ENCODE results near the gene NF1.
"Not testable (repeated sequence)": the region's sequence is repeated elsewhere in the genome, so short reads cannot be mapped to it uniquely, and the experiment has no call there.

The NF1 gene

GRCh38 chr17:31321481-31321880 lies 226.7 kb downstream of the NF1 start, which contains the start of gene EVI2A:
Gene EVI2A (minus strand): TSS chr17:31321622. CDS start chr17:31319013, 2,609 bp downstream.
- in situ Hi-C loops (cut with HindIII; ENCODE audit: low sequenced_read_pairs) = no loop called here

GRCh38 chr17:31321966-31322365 lies 227.2 kb downstream of the NF1 start:
- in situ Hi-C loops (cut with HindIII; ENCODE audit: low sequenced_read_pairs) = no loop called here

GRCh38 chr17:31323551-31323950 lies 228.8 kb downstream of the NF1 start:
- in situ Hi-C loops (cut with HindIII; ENCODE audit: low sequenced_read_pairs) = no loop called here

- in situ Hi-C loops (cut with HindIII; ENCODE audit: low sequenced_read_pairs) = no loop called here
Measured at GRCh38 chr17:31327534-31328159, 232.9 kb downstream of the NF1 start.

GRCh38 chr17:31328160-31328535 lies 233.4 kb downstream of the NF1 start:
- in situ Hi-C loops (cut with HindIII; ENCODE audit: low sequenced_read_pairs) = no loop called here

GRCh38 chr17:31329221-31329620 lies 234.4 kb downstream of the NF1 start:
- in situ Hi-C loops (cut with HindIII; ENCODE audit: low sequenced_read_pairs) = no loop called here

GRCh38 chr17:31339906-31340661 lies 245.3 kb downstream of the NF1 start:
- in situ Hi-C loops (cut with HindIII; ENCODE audit: low sequenced_read_pairs) = no loop called here

GRCh38 chr17:31345191-31345747 lies 250.5 kb downstream of the NF1 start:
- in situ Hi-C loops (cut with HindIII; ENCODE audit: low sequenced_read_pairs) = not testable (repeated sequence)

- in situ Hi-C loops (cut with HindIII; ENCODE audit: low sequenced_read_pairs) = no loop called here
Measured at GRCh38 chr17:31349454-31349853, 254.7 kb downstream of the NF1 start.

GRCh38 chr17:31355935-31356334 lies 261.2 kb downstream of the NF1 start:
- in situ Hi-C loops (cut with HindIII; ENCODE audit: low sequenced_read_pairs) = no loop called here

- in situ Hi-C loops (cut with HindIII; ENCODE audit: low sequenced_read_pairs) = no loop called here
Measured at GRCh38 chr17:31357091-31357490, 262.3 kb downstream of the NF1 start.

- in situ Hi-C loops (cut with HindIII; ENCODE audit: low sequenced_read_pairs) = no loop called here
Measured at GRCh38 chr17:31357839-31358394, 263.1 kb downstream of the NF1 start.

- in situ Hi-C loops (cut with HindIII; ENCODE audit: low sequenced_read_pairs) = no loop called here
Measured at GRCh38 chr17:31364012-31364411, 269.2 kb downstream of the NF1 start.

- in situ Hi-C loops (cut with HindIII; ENCODE audit: low sequenced_read_pairs) = no loop called here
Measured at GRCh38 chr17:31366088-31366487, 271.3 kb downstream of the NF1 start.

- in situ Hi-C loops (cut with HindIII; ENCODE audit: low sequenced_read_pairs) = no loop called here
Measured at GRCh38 chr17:31369266-31369665, 274.5 kb downstream of the NF1 start.

GRCh38 chr17:31371511-31372097 lies 276.8 kb downstream of the NF1 start:
- in situ Hi-C loops (cut with HindIII; ENCODE audit: low sequenced_read_pairs) = loop anchor here (5.0 kb wide), 1 partner anchor 56 kb away; no protein-coding TSS in a partner anchor

GRCh38 chr17:31373150-31374093 lies 278.6 kb downstream of the NF1 start:
- in situ Hi-C loops (cut with HindIII; ENCODE audit: low sequenced_read_pairs) = loop anchor here (5.0 kb wide), 1 partner anchor 54 kb away; no protein-coding TSS in a partner anchor

- in situ Hi-C loops (cut with HindIII; ENCODE audit: low sequenced_read_pairs) = loop anchor here (5.0 kb wide), 1 partner anchor 53 kb away; no protein-coding TSS in a partner anchor
Measured at GRCh38 chr17:31374094-31374447, 279.3 kb downstream of the NF1 start.

- in situ Hi-C loops (cut with HindIII; ENCODE audit: low sequenced_read_pairs) = loop anchor here (5.0 kb wide), 1 partner anchor 53 kb away; no protein-coding TSS in a partner anchor
Measured at GRCh38 chr17:31374503-31374902, 279.7 kb downstream of the NF1 start.

GRCh38 chr17:31378638-31379037 lies 283.9 kb downstream of the NF1 start:
- in situ Hi-C loops (cut with HindIII; ENCODE audit: low sequenced_read_pairs) = no loop called here

All from endothelial cell of hepatic sinusoid (primary cell).